Spleen (tissue), 7 donors: ENCODE results near the gene TSPAN3.

ENCODE experiments used
- POLR2A ChIP-seq, 3 donors: fragments of 450-650 bp; IDR thresholded peaks; one replicate each; pipeline ENCODE4 v1.5.1; 2017; ENCODE audit warnings: antibody characterized with exemption in 3 of 3, mild to moderate bottlenecking in 1 of 3
- POLR2AphosphoS5 ChIP-seq, 3 donors: sonication (generic); formaldehyde crosslinking; IDR thresholded peaks; one replicate each; pipeline ENCODE4 v1.5.1; 2017; ENCODE audit warnings: antibody characterized with exemption in 3 of 3
- TF ChIP-seq, protein P1 (sequence below), 11 experiments: fragments of 200-600 bp in 7 of 11; fragments of 450-650 bp in 4 of 11; sonication (generic) in 4 of 11; IDR thresholded peaks in 8 of 11; conservative IDR thresholded peaks in 3 of 11; 1 replicate in 7 of 11; 2 replicates in 4 of 11; pipeline versions ENCODE4 v1.4.0 to v1.8.0; 2016 to 2021; ENCODE audit warnings: antibody characterized with exemption in 11 of 11, inconsistent platforms in 4 of 11, mild to moderate bottlenecking in 1 of 11
- donor health status: DM: no; HTN: no; CAD: no; lungs with moderate emphysema.
- donor health status: DM: no; HTN: no; CAD: no.
- donor health status: DM: no; HTN: no; CAD: no.

DNA sequence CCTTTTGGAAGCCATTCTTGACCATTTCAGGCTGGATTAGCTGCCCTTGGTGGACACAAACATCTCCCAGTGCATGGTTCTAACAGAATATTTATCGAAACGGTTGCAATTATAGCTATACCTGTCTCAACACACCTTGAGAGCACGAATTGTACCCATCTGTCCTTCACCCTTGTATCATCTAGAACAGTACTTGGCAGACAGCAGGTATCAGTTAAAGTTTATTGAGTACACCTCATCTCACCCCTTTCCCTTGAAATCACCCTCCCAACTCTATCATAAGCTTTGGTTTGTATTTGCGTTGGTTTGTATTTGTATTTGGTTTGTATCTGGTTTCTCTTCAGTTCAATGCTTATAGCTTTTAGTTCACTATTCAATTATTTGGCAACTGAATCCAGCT, 12.4 kb downstream of the TSPAN3 start:
- TF ChIP-seq, protein P1, sequence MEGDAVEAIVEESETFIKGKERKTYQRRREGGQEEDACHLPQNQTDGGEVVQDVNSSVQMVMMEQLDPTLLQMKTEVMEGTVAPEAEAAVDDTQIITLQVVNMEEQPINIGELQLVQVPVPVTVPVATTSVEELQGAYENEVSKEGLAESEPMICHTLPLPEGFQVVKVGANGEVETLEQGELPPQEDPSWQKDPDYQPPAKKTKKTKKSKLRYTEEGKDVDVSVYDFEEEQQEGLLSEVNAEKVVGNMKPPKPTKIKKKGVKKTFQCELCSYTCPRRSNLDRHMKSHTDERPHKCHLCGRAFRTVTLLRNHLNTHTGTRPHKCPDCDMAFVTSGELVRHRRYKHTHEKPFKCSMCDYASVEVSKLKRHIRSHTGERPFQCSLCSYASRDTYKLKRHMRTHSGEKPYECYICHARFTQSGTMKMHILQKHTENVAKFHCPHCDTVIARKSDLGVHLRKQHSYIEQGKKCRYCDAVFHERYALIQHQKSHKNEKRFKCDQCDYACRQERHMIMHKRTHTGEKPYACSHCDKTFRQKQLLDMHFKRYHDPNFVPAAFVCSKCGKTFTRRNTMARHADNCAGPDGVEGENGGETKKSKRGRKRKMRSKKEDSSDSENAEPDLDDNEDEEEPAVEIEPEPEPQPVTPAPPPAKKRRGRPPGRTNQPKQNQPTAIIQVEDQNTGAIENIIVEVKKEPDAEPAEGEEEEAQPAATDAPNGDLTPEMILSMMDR (IDR thresholded peaks at IDR 0.05 in 8 of 11, conservative IDR thresholded peaks at IDR 0.05 in 3 of 11) = no peak
- TF ChIP-seq POLR2A (IDR thresholded peaks at IDR 0.05) = no peak
- TF ChIP-seq POLR2AphosphoS5 (IDR thresholded peaks at IDR 0.05) = no peak
